Uterus (tissue), 2 donors: ENCODE data around the gene ERF.

Experiments
- POLR2A ChIP-seq, 2 donors: fragments of 450-650 bp; IDR thresholded peaks; one replicate each; pipeline ENCODE4 v1.6.1; 2016; ENCODE audit warnings: antibody characterized with exemption in 2 of 2, mild to moderate bottlenecking in 1 of 2, moderate library complexity in 1 of 2
- TF ChIP-seq, protein P1 (sequence below), 4 experiments: fragments of 200-600 bp in 2 of 4; fragments of 450-650 bp in 2 of 4; sonication (generic) in 2 of 4; IDR thresholded peaks; one replicate each; pipeline ENCODE4 v1.5.1; 2016 to 2019; ENCODE audit warnings: antibody characterized with exemption in 4 of 4, mild to moderate bottlenecking in 2 of 4, moderate library complexity in 1 of 4

DNA sequence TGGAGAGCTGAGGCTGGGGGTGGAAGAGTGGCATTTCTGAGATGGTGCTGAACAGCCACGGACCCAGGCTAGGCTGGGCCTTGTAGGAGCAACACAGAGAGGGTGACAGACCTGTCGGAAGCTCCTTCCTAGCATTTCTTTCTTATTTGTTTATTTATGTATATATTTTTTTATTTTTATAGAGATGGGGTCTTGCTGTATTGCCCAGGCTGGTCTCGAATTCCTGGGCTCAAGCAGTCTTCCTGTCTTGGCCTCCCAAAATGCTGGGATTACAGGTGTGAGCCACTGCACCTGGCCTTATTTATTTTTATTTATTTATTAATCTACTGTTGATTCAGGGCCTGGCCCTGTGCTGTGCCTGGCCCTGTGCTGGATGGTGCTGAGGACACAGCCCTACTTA lies 20.6 kb upstream of the ERF start:
- TF ChIP-seq, protein P1, sequence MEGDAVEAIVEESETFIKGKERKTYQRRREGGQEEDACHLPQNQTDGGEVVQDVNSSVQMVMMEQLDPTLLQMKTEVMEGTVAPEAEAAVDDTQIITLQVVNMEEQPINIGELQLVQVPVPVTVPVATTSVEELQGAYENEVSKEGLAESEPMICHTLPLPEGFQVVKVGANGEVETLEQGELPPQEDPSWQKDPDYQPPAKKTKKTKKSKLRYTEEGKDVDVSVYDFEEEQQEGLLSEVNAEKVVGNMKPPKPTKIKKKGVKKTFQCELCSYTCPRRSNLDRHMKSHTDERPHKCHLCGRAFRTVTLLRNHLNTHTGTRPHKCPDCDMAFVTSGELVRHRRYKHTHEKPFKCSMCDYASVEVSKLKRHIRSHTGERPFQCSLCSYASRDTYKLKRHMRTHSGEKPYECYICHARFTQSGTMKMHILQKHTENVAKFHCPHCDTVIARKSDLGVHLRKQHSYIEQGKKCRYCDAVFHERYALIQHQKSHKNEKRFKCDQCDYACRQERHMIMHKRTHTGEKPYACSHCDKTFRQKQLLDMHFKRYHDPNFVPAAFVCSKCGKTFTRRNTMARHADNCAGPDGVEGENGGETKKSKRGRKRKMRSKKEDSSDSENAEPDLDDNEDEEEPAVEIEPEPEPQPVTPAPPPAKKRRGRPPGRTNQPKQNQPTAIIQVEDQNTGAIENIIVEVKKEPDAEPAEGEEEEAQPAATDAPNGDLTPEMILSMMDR (IDR thresholded peaks at IDR 0.05) = no peak
- no peak for TF ChIP-seq POLR2A (IDR thresholded peaks at IDR 0.05)
